ENCODE measurements around the gene DARS2.
"Not testable (repeated sequence)": the region's sequence is repeated elsewhere in the genome, so short reads cannot be mapped to it uniquely, and the experiment has no call there.

GRCh38 chr1:173799995-173800394 is 24.5 kb upstream of the DARS2 start:
- not testable (repeated sequence) for TF ChIP-seq JUND (IDR thresholded peaks at IDR 0.05); TCF7L2 (IDR thresholded peaks at IDR 0.05; ENCODE audit: borderline replicate concordance, extremely low read depth, insufficient read depth, insufficient read length)
- TF ChIP-seq, protein P1, sequence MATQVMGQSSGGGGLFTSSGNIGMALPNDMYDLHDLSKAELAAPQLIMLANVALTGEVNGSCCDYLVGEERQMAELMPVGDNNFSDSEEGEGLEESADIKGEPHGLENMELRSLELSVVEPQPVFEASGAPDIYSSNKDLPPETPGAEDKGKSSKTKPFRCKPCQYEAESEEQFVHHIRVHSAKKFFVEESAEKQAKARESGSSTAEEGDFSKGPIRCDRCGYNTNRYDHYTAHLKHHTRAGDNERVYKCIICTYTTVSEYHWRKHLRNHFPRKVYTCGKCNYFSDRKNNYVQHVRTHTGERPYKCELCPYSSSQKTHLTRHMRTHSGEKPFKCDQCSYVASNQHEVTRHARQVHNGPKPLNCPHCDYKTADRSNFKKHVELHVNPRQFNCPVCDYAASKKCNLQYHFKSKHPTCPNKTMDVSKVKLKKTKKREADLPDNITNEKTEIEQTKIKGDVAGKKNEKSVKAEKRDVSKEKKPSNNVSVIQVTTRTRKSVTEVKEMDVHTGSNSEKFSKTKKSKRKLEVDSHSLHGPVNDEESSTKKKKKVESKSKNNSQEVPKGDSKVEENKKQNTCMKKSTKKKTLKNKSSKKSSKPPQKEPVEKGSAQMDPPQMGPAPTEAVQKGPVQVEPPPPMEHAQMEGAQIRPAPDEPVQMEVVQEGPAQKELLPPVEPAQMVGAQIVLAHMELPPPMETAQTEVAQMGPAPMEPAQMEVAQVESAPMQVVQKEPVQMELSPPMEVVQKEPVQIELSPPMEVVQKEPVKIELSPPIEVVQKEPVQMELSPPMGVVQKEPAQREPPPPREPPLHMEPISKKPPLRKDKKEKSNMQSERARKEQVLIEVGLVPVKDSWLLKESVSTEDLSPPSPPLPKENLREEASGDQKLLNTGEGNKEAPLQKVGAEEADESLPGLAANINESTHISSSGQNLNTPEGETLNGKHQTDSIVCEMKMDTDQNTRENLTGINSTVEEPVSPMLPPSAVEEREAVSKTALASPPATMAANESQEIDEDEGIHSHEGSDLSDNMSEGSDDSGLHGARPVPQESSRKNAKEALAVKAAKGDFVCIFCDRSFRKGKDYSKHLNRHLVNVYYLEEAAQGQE (IDR thresholded peaks at IDR 0.05; ENCODE audit: low read depth): not testable (repeated sequence)
- TF ChIP-seq, protein P2, sequence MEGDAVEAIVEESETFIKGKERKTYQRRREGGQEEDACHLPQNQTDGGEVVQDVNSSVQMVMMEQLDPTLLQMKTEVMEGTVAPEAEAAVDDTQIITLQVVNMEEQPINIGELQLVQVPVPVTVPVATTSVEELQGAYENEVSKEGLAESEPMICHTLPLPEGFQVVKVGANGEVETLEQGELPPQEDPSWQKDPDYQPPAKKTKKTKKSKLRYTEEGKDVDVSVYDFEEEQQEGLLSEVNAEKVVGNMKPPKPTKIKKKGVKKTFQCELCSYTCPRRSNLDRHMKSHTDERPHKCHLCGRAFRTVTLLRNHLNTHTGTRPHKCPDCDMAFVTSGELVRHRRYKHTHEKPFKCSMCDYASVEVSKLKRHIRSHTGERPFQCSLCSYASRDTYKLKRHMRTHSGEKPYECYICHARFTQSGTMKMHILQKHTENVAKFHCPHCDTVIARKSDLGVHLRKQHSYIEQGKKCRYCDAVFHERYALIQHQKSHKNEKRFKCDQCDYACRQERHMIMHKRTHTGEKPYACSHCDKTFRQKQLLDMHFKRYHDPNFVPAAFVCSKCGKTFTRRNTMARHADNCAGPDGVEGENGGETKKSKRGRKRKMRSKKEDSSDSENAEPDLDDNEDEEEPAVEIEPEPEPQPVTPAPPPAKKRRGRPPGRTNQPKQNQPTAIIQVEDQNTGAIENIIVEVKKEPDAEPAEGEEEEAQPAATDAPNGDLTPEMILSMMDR (IDR thresholded peaks at IDR 0.05 in 2 of 3, conservative IDR thresholded peaks at IDR 0.05 in 1 of 3; ENCODE audit: borderline replicate concordance in 1 of 3, insufficient read depth in 1 of 3, low read depth in 2 of 3, low read length in 2 of 3): not testable (repeated sequence)

Data from HCT116 (cell line).